WTC11 (cell line): ENCODE measurements around the gene KAT2B. TPM values are rescaled to one million over a fixed set of nuclear protein-coding genes. Genes with fewer than 3 reads are reported as not detected.

Experiments
- ATAC-seq: fragments of 200-7000 bp; cut with Tn5 transposase; 2 replicates; pipeline ENCODE4 v1.10.0; 2021; ENCODE audit warnings: mild to moderate bottlenecking, moderate library complexity
- CTCF ChIA-PET: fragments of 300-600 bp; sonication (Branson Sonifier 250); formaldehyde crosslinking; loops from one replicate; lab custom pipeline; 2021; ENCODE audit warnings: antibody characterized with exemption; lab: Charles Lee
- POLR2A ChIA-PET: fragments of 350-600 bp; sonication (Branson Sonifier 250); formaldehyde crosslinking; loops from one replicate; lab custom pipeline; 2021; ENCODE audit warnings: antibody characterized with exemption; lab: Charles Lee
- DNase-seq: peaks from one replicate; pipeline ENCODE4 v3.0.0; 2021; ENCODE audit warnings: low spot score
- H3K27ac Mint-ChIP-seq: 2 replicates; pipeline ENCODE4 v1.8.0; 2021; ENCODE audit warnings: mixed read lengths
- H3K27me3 Mint-ChIP-seq: 2 replicates; pipeline ENCODE4 v1.8.0; 2021; ENCODE audit warnings: low read depth, mild to moderate bottlenecking, moderate library complexity, mixed read lengths
- H3K36me3 Mint-ChIP-seq: 2 replicates; pipeline ENCODE4 v1.8.0; 2021; ENCODE audit warnings: mixed read lengths
- H3K4me1 Mint-ChIP-seq: 2 replicates; pipeline ENCODE4 v1.8.0; 2022; ENCODE audit warnings: mixed read lengths
- H3K4me3 Mint-ChIP-seq: 2 replicates; pipeline ENCODE4 v1.8.0; 2021; ENCODE audit warnings: mild to moderate bottlenecking, moderate library complexity, mixed read lengths
- H3K9me3 Mint-ChIP-seq: 2 replicates; pipeline ENCODE4 v1.8.0; 2021; ENCODE audit warnings: mixed read lengths
- ATF1 ChIP-seq: sonication (generic); formaldehyde crosslinking; IDR thresholded peaks from 2 replicates; pipeline ENCODE4 v1.8.1; 2023; ENCODE audit warnings: mild to moderate bottlenecking, moderate library complexity, missing genetic modification reagents
- ATF2 ChIP-seq: sonication (generic); formaldehyde crosslinking; IDR thresholded peaks from 2 replicates; pipeline ENCODE4 v1.8.1; 2022; ENCODE audit warnings: low read depth, missing genetic modification reagents, borderline replicate concordance
- CREB1 ChIP-seq: sonication (generic); formaldehyde crosslinking; IDR thresholded peaks from 2 replicates; pipeline ENCODE4 v1.8.0; 2023; ENCODE audit warnings: mild to moderate bottlenecking, missing genetic modification reagents
- CREM ChIP-seq: sonication (generic); formaldehyde crosslinking; IDR thresholded peaks from 2 replicates; pipeline ENCODE4 v1.8.1; 2022; ENCODE audit warnings: mild to moderate bottlenecking, missing genetic modification reagents, moderate library complexity
- ELF4 ChIP-seq: sonication (generic); formaldehyde crosslinking; IDR thresholded peaks from 2 replicates; pipeline ENCODE4 v1.8.1; 2022; ENCODE audit warnings: low read depth, mild to moderate bottlenecking, moderate library complexity, missing genetic modification reagents
- GRHL2 ChIP-seq: fragments of 250-450 bp; sonication (Bioruptor Pico); IDR thresholded peaks from 2 replicates; pipeline ENCODE4 v1.8.0; 2022; ENCODE audit warnings: mild to moderate bottlenecking, moderate library complexity; ENCODE audit not compliant: insufficient replicate concordance, severe bottlenecking
- GTF2I ChIP-seq: fragments of 250-450 bp; sonication (Bioruptor Pico); conservative IDR thresholded peaks from 2 replicates; pipeline ENCODE4 v1.4.0; 2021; ENCODE audit warnings: mild to moderate bottlenecking
- KAT7 ChIP-seq: sonication (generic); formaldehyde crosslinking; IDR thresholded peaks from 2 replicates; pipeline ENCODE4 v1.8.1; 2023; ENCODE audit warnings: missing genetic modification reagents, mild to moderate bottlenecking, borderline replicate concordance
- MXD4 ChIP-seq: fragments of 250-450 bp; sonication (Bioruptor Pico); IDR thresholded peaks from 2 replicates; pipeline ENCODE4 v1.8.0; 2021; ENCODE audit warnings: mild to moderate bottlenecking, moderate library complexity, borderline replicate concordance
- MYBL2 ChIP-seq: sonication (generic); formaldehyde crosslinking; IDR thresholded peaks from 2 replicates; pipeline ENCODE4 v1.8.1; 2023; ENCODE audit warnings: mild to moderate bottlenecking, moderate library complexity, missing genetic modification reagents
- NFE2L1 ChIP-seq: sonication (generic); formaldehyde crosslinking; IDR thresholded peaks from 2 replicates; pipeline ENCODE4 v1.8.1; 2023; ENCODE audit warnings: missing genetic modification reagents
- NR1H2 ChIP-seq: sonication (generic); formaldehyde crosslinking; IDR thresholded peaks from 2 replicates; pipeline ENCODE4 v1.9.0; 2021; ENCODE audit warnings: mild to moderate bottlenecking, moderate library complexity, missing genetic modification reagents
- SMAD3 ChIP-seq: sonication (generic); formaldehyde crosslinking; IDR thresholded peaks from 2 replicates; pipeline ENCODE4 v1.8.0; 2022; ENCODE audit warnings: missing genetic modification reagents, mild to moderate bottlenecking, borderline replicate concordance
- SP1 ChIP-seq: sonication (generic); formaldehyde crosslinking; conservative IDR thresholded peaks from 2 replicates; pipeline ENCODE4 v1.8.1; 2022; ENCODE audit warnings: missing genetic modification reagents
- TEAD4 ChIP-seq: sonication (generic); formaldehyde crosslinking; IDR thresholded peaks from 2 replicates; pipeline ENCODE4 v1.8.0; 2022; ENCODE audit warnings: mild to moderate bottlenecking, missing genetic modification reagents
- USF1 ChIP-seq: sonication (generic); formaldehyde crosslinking; IDR thresholded peaks from 2 replicates; pipeline ENCODE4 v1.8.0; 2022; ENCODE audit warnings: mild to moderate bottlenecking, missing genetic modification reagents
- ZNF263 ChIP-seq: sonication (generic); formaldehyde crosslinking; IDR thresholded peaks from 2 replicates; pipeline ENCODE4 v1.8.1; 2022; ENCODE audit warnings: low read depth, mild to moderate bottlenecking, moderate library complexity, missing genetic modification reagents
- ZNF671 ChIP-seq: fragments of 250-450 bp; sonication (Bioruptor Pico); IDR thresholded peaks from 2 replicates; pipeline ENCODE4 v1.8.0; 2021; ENCODE audit warnings: mild to moderate bottlenecking
- total RNA-seq: library from RNA; stranded (reverse); gene quantifications from 3 replicates; pipeline ENCODE4 v1.2.3, GENCODE V29; 2021
- TF ChIP-seq, protein P1 (sequence below): sonication (generic); formaldehyde crosslinking; IDR thresholded peaks from 2 replicates; pipeline ENCODE4 v1.8.0; 2022; ENCODE audit warnings: missing genetic modification reagents
- TF ChIP-seq, protein P2 (sequence below): sonication (generic); formaldehyde crosslinking; IDR thresholded peaks from 2 replicates; pipeline ENCODE4 v1.8.1; 2022; ENCODE audit warnings: low read depth, mild to moderate bottlenecking, moderate library complexity, missing genetic modification reagents, borderline replicate concordance
- TF ChIP-seq, protein P3 (sequence below): sonication (generic); formaldehyde crosslinking; IDR thresholded peaks from 2 replicates; pipeline ENCODE4 v1.8.0; 2023; ENCODE audit warnings: mild to moderate bottlenecking, missing genetic modification reagents
- TF ChIP-seq, protein P4 (sequence below): fragments of 250-450 bp; sonication (Bioruptor Pico); IDR thresholded peaks from 2 replicates; pipeline ENCODE4 v1.8.0; 2021; ENCODE audit warnings: mild to moderate bottlenecking
- TF ChIP-seq, protein P5 (sequence below): sonication (generic); formaldehyde crosslinking; IDR thresholded peaks from 2 replicates; pipeline ENCODE4 v1.8.1; 2023; ENCODE audit warnings: mild to moderate bottlenecking, missing genetic modification reagents, moderate library complexity

The KAT2B gene
- total RNA-seq, 1 experiment from 2014 or later: 2.7 TPM

DNA sequence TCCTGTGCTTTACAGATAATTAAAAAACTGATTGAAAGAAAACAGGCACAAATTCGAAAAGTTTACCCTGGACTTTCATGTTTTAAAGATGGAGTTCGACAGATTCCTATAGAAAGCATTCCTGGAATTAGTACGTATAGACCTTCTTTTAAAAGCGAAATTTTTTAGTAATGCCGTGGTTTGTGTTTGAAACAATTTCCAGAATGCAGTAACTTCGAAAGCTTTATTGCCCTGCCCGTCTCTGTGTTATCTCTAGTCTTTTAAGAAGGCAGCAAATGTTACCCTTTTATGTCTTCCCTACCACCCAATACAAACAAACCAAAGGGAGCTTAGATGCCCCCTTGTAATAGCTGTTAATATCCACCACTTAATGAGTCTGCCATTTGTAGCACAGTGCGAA is 106.1 kb downstream of the KAT2B start:
- TF ChIP-seq USF1 (CRISPR knock-in tag) (no peak), GTF2I (CRISPR knock-in tag) (no peak), ATF2 (CRISPR knock-in tag) (no peak), NFE2L1 (no peak), KAT7 (CRISPR knock-in tag) (no peak), GRHL2 (no peak), ZNF671 (CRISPR knock-in tag) (no peak), TEAD4 (no peak)
- TF ChIP-seq, protein P1, sequence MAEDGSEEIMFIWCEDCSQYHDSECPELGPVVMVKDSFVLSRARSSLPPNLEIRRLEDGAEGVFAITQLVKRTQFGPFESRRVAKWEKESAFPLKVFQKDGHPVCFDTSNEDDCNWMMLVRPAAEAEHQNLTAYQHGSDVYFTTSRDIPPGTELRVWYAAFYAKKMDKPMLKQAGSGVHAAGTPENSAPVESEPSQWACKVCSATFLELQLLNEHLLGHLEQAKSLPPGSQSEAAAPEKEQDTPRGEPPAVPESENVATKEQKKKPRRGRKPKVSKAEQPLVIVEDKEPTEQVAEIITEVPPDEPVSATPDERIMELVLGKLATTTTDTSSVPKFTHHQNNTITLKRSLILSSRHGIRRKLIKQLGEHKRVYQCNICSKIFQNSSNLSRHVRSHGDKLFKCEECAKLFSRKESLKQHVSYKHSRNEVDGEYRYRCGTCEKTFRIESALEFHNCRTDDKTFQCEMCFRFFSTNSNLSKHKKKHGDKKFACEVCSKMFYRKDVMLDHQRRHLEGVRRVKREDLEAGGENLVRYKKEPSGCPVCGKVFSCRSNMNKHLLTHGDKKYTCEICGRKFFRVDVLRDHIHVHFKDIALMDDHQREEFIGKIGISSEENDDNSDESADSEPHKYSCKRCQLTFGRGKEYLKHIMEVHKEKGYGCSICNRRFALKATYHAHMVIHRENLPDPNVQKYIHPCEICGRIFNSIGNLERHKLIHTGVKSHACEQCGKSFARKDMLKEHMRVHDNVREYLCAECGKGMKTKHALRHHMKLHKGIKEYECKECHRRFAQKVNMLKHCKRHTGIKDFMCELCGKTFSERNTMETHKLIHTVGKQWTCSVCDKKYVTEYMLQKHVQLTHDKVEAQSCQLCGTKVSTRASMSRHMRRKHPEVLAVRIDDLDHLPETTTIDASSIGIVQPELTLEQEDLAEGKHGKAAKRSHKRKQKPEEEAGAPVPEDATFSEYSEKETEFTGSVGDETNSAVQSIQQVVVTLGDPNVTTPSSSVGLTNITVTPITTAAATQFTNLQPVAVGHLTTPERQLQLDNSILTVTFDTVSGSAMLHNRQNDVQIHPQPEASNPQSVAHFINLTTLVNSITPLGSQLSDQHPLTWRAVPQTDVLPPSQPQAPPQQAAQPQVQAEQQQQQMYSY (CRISPR knock-in tag): no peak
- TF ChIP-seq, protein P2, sequence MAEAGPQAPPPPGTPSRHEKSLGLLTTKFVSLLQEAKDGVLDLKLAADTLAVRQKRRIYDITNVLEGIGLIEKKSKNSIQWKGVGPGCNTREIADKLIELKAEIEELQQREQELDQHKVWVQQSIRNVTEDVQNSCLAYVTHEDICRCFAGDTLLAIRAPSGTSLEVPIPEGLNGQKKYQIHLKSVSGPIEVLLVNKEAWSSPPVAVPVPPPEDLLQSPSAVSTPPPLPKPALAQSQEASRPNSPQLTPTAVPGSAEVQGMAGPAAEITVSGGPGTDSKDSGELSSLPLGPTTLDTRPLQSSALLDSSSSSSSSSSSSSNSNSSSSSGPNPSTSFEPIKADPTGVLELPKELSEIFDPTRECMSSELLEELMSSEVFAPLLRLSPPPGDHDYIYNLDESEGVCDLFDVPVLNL (CRISPR knock-in tag): no peak
- TF ChIP-seq, all 79 proteins: peak for 0
- peaks cover 8% of the 10 kb centered on the region for H3K9me3 Mint-ChIP-seq
- CTCF ChIA-PET: no interaction called here
- H3K4me1 Mint-ChIP-seq: peaks cover 10% of the 10 kb centered on the region
- POLR2A ChIA-PET: no interaction called here
- H3K27ac Mint-ChIP-seq: no peak overlapping the region
- ATAC-seq (no peak), DNase-seq (no peak)
- no peaks in the 10 kb centered on the region for H3K27me3 Mint-ChIP-seq
- H3K36me3 Mint-ChIP-seq: no peaks in the 10 kb centered on the region
- H3K4me3 Mint-ChIP-seq: no peak overlapping the region

DNA sequence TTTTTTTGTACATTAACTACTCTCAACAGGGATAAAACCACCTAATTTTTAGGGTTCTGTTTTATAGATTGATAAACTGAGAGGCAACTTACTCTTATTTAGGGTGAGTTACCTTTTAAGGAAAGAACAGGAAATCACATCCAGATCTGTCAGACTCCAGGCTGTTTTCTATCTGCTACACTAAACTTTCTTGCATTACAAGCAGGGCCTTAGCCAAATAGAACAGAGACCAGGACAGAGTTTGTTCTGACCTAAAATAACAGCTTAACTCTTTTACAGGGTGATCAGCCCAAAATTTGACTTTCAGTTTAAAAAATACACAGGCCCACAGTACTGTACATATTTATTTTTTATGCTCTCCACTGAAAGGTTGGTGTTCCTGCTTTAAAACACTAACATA is 107.1 kb downstream of the KAT2B start:
- CTCF ChIA-PET: no interaction called here
- POLR2A ChIA-PET: no interaction called here
- TF ChIP-seq, protein P3, sequence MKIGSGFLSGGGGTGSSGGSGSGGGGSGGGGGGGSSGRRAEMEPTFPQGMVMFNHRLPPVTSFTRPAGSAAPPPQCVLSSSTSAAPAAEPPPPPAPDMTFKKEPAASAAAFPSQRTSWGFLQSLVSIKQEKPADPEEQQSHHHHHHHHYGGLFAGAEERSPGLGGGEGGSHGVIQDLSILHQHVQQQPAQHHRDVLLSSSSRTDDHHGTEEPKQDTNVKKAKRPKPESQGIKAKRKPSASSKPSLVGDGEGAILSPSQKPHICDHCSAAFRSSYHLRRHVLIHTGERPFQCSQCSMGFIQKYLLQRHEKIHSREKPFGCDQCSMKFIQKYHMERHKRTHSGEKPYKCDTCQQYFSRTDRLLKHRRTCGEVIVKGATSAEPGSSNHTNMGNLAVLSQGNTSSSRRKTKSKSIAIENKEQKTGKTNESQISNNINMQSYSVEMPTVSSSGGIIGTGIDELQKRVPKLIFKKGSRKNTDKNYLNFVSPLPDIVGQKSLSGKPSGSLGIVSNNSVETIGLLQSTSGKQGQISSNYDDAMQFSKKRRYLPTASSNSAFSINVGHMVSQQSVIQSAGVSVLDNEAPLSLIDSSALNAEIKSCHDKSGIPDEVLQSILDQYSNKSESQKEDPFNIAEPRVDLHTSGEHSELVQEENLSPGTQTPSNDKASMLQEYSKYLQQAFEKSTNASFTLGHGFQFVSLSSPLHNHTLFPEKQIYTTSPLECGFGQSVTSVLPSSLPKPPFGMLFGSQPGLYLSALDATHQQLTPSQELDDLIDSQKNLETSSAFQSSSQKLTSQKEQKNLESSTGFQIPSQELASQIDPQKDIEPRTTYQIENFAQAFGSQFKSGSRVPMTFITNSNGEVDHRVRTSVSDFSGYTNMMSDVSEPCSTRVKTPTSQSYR: no peak
- no peak for TF ChIP-seq CREM (CRISPR knock-in tag)
- no peak for TF ChIP-seq SP1 (CRISPR knock-in tag)
- TF ChIP-seq CREB1 (CRISPR knock-in tag): no peak
- no peak for TF ChIP-seq MXD4 (CRISPR knock-in tag)
- no peak for TF ChIP-seq MYBL2 (CRISPR knock-in tag)
- TF ChIP-seq, protein P4, sequence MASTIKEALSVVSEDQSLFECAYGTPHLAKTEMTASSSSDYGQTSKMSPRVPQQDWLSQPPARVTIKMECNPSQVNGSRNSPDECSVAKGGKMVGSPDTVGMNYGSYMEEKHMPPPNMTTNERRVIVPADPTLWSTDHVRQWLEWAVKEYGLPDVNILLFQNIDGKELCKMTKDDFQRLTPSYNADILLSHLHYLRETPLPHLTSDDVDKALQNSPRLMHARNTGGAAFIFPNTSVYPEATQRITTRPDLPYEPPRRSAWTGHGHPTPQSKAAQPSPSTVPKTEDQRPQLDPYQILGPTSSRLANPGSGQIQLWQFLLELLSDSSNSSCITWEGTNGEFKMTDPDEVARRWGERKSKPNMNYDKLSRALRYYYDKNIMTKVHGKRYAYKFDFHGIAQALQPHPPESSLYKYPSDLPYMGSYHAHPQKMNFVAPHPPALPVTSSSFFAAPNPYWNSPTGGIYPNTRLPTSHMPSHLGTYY (CRISPR knock-in tag): no peak
- TF ChIP-seq SMAD3 (CRISPR knock-in tag): no peak
- no peak for TF ChIP-seq GRHL2
- no peak for TF ChIP-seq ZNF263 (CRISPR knock-in tag)
- TF ChIP-seq ELF4 (CRISPR knock-in tag): no peak
- TF ChIP-seq NR1H2: no peak
- TF ChIP-seq, protein P5, sequence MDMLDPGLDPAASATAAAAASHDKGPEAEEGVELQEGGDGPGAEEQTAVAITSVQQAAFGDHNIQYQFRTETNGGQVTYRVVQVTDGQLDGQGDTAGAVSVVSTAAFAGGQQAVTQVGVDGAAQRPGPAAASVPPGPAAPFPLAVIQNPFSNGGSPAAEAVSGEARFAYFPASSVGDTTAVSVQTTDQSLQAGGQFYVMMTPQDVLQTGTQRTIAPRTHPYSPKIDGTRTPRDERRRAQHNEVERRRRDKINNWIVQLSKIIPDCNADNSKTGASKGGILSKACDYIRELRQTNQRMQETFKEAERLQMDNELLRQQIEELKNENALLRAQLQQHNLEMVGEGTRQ (CRISPR knock-in tag): no peak
- TF ChIP-seq ATF1 (CRISPR knock-in tag): no peak

More for the DNA sequence above, 107.1 kb downstream of the KAT2B start:
- no peak for DNase-seq
- no peak overlapping the region for H3K27ac Mint-ChIP-seq
- H3K4me3 Mint-ChIP-seq: no peak overlapping the region
- H3K36me3 Mint-ChIP-seq: no peaks in the 10 kb centered on the region
- peaks cover 8% of the 10 kb centered on the region for H3K9me3 Mint-ChIP-seq
- ATAC-seq: no peak
- no peaks in the 10 kb centered on the region for H3K4me1 Mint-ChIP-seq
- no peaks in the 10 kb centered on the region for H3K27me3 Mint-ChIP-seq
